NCI-H345 (cell line): ENCODE results near the gene RBPMS2.

Source experiments
- DNase-seq: peaks from one replicate; lab custom pipeline; 2025; lab: John Stamatoyannopoulos, UW

Gene RBPMS2

GRCh38 chr15:64730151-64730550 lies 45.2 kb downstream of the RBPMS2 start:
- no peak for DNase-seq

GRCh38 chr15:64720188-64720587 lies 55.2 kb downstream of the RBPMS2 start:
- no peak for DNase-seq

GRCh38 chr15:64717735-64718495 lies 57.5 kb downstream of the RBPMS2 start:
- DNase-seq = no peak

- DNase-seq = no peak
Observed at GRCh38 chr15:64717130-64717529, 58.3 kb downstream of the RBPMS2 start.

- no peak for DNase-seq
Observed at GRCh38 chr15:64716452-64716851, 58.9 kb downstream of the RBPMS2 start.

- DNase-seq = no peak
Observed at GRCh38 chr15:64713592-64713991, 61.8 kb downstream of the RBPMS2 start.

- DNase-seq = no peak
Observed at GRCh38 chr15:64712353-64712752, 63.0 kb downstream of the RBPMS2 start.

GRCh38 chr15:64710676-64711428 lies 64.5 kb downstream of the RBPMS2 start:
- DNase-seq = no peak

- no peak for DNase-seq
Observed at GRCh38 chr15:64706011-64706911, 69.1 kb downstream of the RBPMS2 start.

GRCh38 chr15:64705006-64705405 lies 70.4 kb downstream of the RBPMS2 start:
- DNase-seq = no peak

GRCh38 chr15:64703632-64703959 lies 71.8 kb downstream of the RBPMS2 start:
- no peak for DNase-seq

- DNase-seq = peak; percentile 90
Observed at GRCh38 chr15:64702816-64703631, 72.4 kb downstream of the RBPMS2 start.

- DNase-seq = no peak
Observed at GRCh38 chr15:64701482-64702184, 73.8 kb downstream of the RBPMS2 start.

- no peak for DNase-seq
Observed at GRCh38 chr15:64701051-64701450, 74.3 kb downstream of the RBPMS2 start.

GRCh38 chr15:64699751-64700388 lies 75.5 kb downstream of the RBPMS2 start:
- DNase-seq = no peak

GRCh38 chr15:64698823-64699222 lies 76.6 kb downstream of the RBPMS2 start:
- DNase-seq = no peak

- DNase-seq = no peak
Observed at GRCh38 chr15:64697911-64698369, 77.4 kb downstream of the RBPMS2 start.

GRCh38 chr15:64696481-64696880 lies 78.9 kb downstream of the RBPMS2 start:
- no peak for DNase-seq

- DNase-seq = no peak
Observed at GRCh38 chr15:64695561-64695992, 79.8 kb downstream of the RBPMS2 start.

GRCh38 chr15:64694816-64695215 lies 80.6 kb downstream of the RBPMS2 start:
- no peak for DNase-seq
